D341Med (cell line): Measurements from ENCODE around the gene CTH.
"Not testable (repeated sequence)": the region's sequence is repeated elsewhere in the genome, so short reads cannot be mapped to it uniquely, and the experiment has no call there.

ENCODE experiments used
- DNase-seq: peaks from one replicate; pipeline ENCODE4 v3.0.0; 2012; ENCODE audit warnings: low spot score

The CTH gene

GRCh38 chr1:70410604-70411359 lies at the start of gene CTH:
CTH (plus strand) TSS chr1:70411268; CDS start chr1:70411416, 148 bp downstream.
- peak; percentile 96 for DNase-seq

- no peak for DNase-seq
These were observed 49.2 kb upstream of the CTH start for GRCh38 chr1:70361727-70362398.

- DNase-seq = no peak
These were observed 46.6 kb upstream of the CTH start for GRCh38 chr1:70364439-70364838.

GRCh38 chr1:70366425-70366952 lies 44.6 kb upstream of the CTH start:
- DNase-seq = not testable (repeated sequence)

GRCh38 chr1:70366997-70367396 lies 44.1 kb upstream of the CTH start:
- not testable (repeated sequence) for DNase-seq

- not testable (repeated sequence) for DNase-seq
These were observed 43.7 kb upstream of the CTH start for GRCh38 chr1:70367397-70367796.

- not testable (repeated sequence) for DNase-seq
These were observed 39.5 kb upstream of the CTH start for GRCh38 chr1:70371586-70371985.

GRCh38 chr1:70372426-70372825 lies 38.6 kb upstream of the CTH start:
- DNase-seq = no peak

- not testable (repeated sequence) for DNase-seq
These were observed 37.5 kb upstream of the CTH start for GRCh38 chr1:70373580-70373979.

- DNase-seq = no peak
These were observed 34.9 kb upstream of the CTH start for GRCh38 chr1:70376196-70376595.

GRCh38 chr1:70382682-70383081 lies 28.4 kb upstream of the CTH start:
- DNase-seq = no peak

- no peak for DNase-seq
These were observed 27.6 kb upstream of the CTH start for GRCh38 chr1:70383483-70383882.

- DNase-seq = no peak
These were observed 26.5 kb upstream of the CTH start for GRCh38 chr1:70384542-70384941.

- DNase-seq = no peak
These were observed 25.6 kb upstream of the CTH start for GRCh38 chr1:70385477-70385876.

- DNase-seq = no peak
These were observed 24.9 kb upstream of the CTH start for GRCh38 chr1:70386121-70386520.

GRCh38 chr1:70387507-70387906 lies 23.6 kb upstream of the CTH start:
- DNase-seq = no peak

- no peak for DNase-seq
These were observed 18.4 kb upstream of the CTH start for GRCh38 chr1:70392626-70393025.

- no peak for DNase-seq
These were observed 14.5 kb upstream of the CTH start for GRCh38 chr1:70396607-70397006.

GRCh38 chr1:70397013-70397412 lies 14.1 kb upstream of the CTH start:
- no peak for DNase-seq

- no peak for DNase-seq
These were observed 10.7 kb upstream of the CTH start for GRCh38 chr1:70400335-70400734.

GRCh38 chr1:70401974-70402373 lies 9.1 kb upstream of the CTH start:
- DNase-seq = no peak

GRCh38 chr1:70403759-70404158 lies 7.3 kb upstream of the CTH start:
- DNase-seq = no peak

GRCh38 chr1:70405780-70406416 lies 5.2 kb upstream of the CTH start:
- DNase-seq = no peak
